Mesendoderm (in vitro differentiated cells): ENCODE measurements around the gene ADH1C.

Experiments
- DNase-seq: peaks from one replicate; pipeline ENCODE4 v3.0.0; 2013
- H2AK5ac ChIP-seq: 2 replicates; pipeline ENCODE4 v1.6.1; 2013; ENCODE audit warnings: low read length, inconsistent platforms
- H2BK120ac ChIP-seq: 2 replicates; pipeline ENCODE4 v1.6.1; 2013; ENCODE audit warnings: low read depth, mild to moderate bottlenecking, low read length, moderate library complexity, mixed read lengths
- H2BK15ac ChIP-seq: replicated peaks from 2 replicates; pipeline ENCODE4 v1.6.1; 2013; ENCODE audit warnings: low read depth, mild to moderate bottlenecking, moderate library complexity
- H2BK5ac ChIP-seq: 2 replicates; pipeline ENCODE4 v1.6.1; 2013; ENCODE audit warnings: low read length, inconsistent platforms
- H3K18ac ChIP-seq: 2 replicates; pipeline ENCODE4 v1.6.1; 2013; ENCODE audit warnings: mild to moderate bottlenecking, low read length, mixed read lengths
- H3K23ac ChIP-seq: one replicate; pipeline ENCODE4 v1.6.1; 2013; ENCODE audit warnings: low read length
- H3K27ac ChIP-seq: 2 replicates; pipeline ENCODE4 v1.5.1; 2013; ENCODE audit warnings: low read depth, mild to moderate bottlenecking, inconsistent platforms, low read length, moderate library complexity
- H3K27me3 ChIP-seq: 2 replicates; pipeline ENCODE4 v1.6.1; 2013; ENCODE audit warnings: low read length, control low read depth, mild to moderate bottlenecking, inconsistent platforms; ENCODE audit not compliant: insufficient read depth, poor library complexity
- H3K36me3 ChIP-seq: 2 replicates; pipeline ENCODE4 v1.6.1; 2013; ENCODE audit warnings: low read length, inconsistent platforms; ENCODE audit not compliant: control insufficient read depth, insufficient read depth
- H3K4ac ChIP-seq: one replicate; pipeline ENCODE4 v1.6.1; 2013; ENCODE audit warnings: low read depth, mild to moderate bottlenecking, low read length, moderate library complexity
- H3K4me1 ChIP-seq: 2 replicates; pipeline ENCODE4 v1.6.1; 2013; ENCODE audit warnings: low read depth, low read length, inconsistent platforms; ENCODE audit not compliant: control insufficient read depth
- H3K4me2 ChIP-seq: 2 replicates; pipeline ENCODE4 v1.6.1; 2013; ENCODE audit warnings: low read length
- H3K4me3 ChIP-seq: 2 replicates; pipeline ENCODE4 v1.5.1; 2013; ENCODE audit warnings: mild to moderate bottlenecking, low read length
- H3K56ac ChIP-seq: one replicate; pipeline ENCODE4 v1.6.1; 2013; ENCODE audit warnings: low read length
- H3K79me1 ChIP-seq: 2 replicates; pipeline ENCODE4 v1.6.1; 2013; ENCODE audit warnings: low read length, inconsistent platforms
- H3K79me2 ChIP-seq: 2 replicates; pipeline ENCODE4 v1.6.1; 2013; ENCODE audit warnings: mild to moderate bottlenecking, low read length; ENCODE audit not compliant: control insufficient read depth, insufficient read depth
- H3K9ac ChIP-seq: 2 replicates; pipeline ENCODE4 v1.6.1; 2013; ENCODE audit warnings: low read length, inconsistent platforms
- H4K5ac ChIP-seq: one replicate; pipeline ENCODE4 v1.6.1; 2013; ENCODE audit warnings: low read length
- H4K8ac ChIP-seq: one replicate; pipeline ENCODE4 v1.6.1; 2013; ENCODE audit warnings: low read depth, mild to moderate bottlenecking, control low read depth, low read length, moderate library complexity
- WGBS: extraction: QIAGEN DNeasy Blood & Tissue Kit; methylation state at CpG from one replicate; pipeline ENCODE4 v1.1.7; 2013; ENCODE audit warnings: low lambda C conversion rate, missing lambda C conversion rate; ENCODE audit not compliant: insufficient coverage; ENCODE audit errors: extremely low coverage; 5-methylcytosine and 5-hydroxymethylcytosine counted together

ADH1C gene

GRCh38 chr4:99336553-99336952, 16.0 kb downstream of the ADH1C start:
- no peaks in the 10 kb centered on the region for H3K36me3 ChIP-seq
- H3K4me3 ChIP-seq, result no peak overlapping the region
- no CpG with 5 or more reads among the region's 4 CpGs for WGBS
- no peak overlapping the region for H3K4me2 ChIP-seq
- H4K5ac ChIP-seq, result no peak overlapping the region
- no peak overlapping the region for H2BK15ac ChIP-seq
- no peak overlapping the region for H3K9ac ChIP-seq
- peaks cover 2% of the 10 kb centered on the region for H3K27me3 ChIP-seq
- H2BK120ac ChIP-seq, result no peak overlapping the region
- H3K79me2 ChIP-seq, result no peaks in the 10 kb centered on the region
- no peak overlapping the region for H2BK5ac ChIP-seq
- H2AK5ac ChIP-seq, result no peak overlapping the region
- DNase-seq, result no peak
- H3K79me1 ChIP-seq, result no peaks in the 10 kb centered on the region
- H3K4me1 ChIP-seq, result no peaks in the 10 kb centered on the region
- H3K56ac ChIP-seq, result no peak overlapping the region
- no peak overlapping the region for H4K8ac ChIP-seq
- H3K4ac ChIP-seq, result no peak overlapping the region
- no peak overlapping the region for H3K18ac ChIP-seq
- no peak overlapping the region for H3K23ac ChIP-seq
- no peak overlapping the region for H3K27ac ChIP-seq

- H3K23ac ChIP-seq, result no peak overlapping the region
- no peak overlapping the region for H3K9ac ChIP-seq
- no peaks in the 10 kb centered on the region for H3K4me1 ChIP-seq
- H3K4me3 ChIP-seq, result no peak overlapping the region
- no peaks in the 10 kb centered on the region for H3K79me2 ChIP-seq
- H4K8ac ChIP-seq, result no peak overlapping the region
- H3K27ac ChIP-seq, result no peak overlapping the region
- H3K18ac ChIP-seq, result no peak overlapping the region
- H3K27me3 ChIP-seq, result peaks cover 2% of the 10 kb centered on the region
- H3K56ac ChIP-seq, result no peak overlapping the region
- WGBS, result no CpG with 5 or more reads among the region's 1 CpG
- H2AK5ac ChIP-seq, result no peak overlapping the region
- DNase-seq, result no peak
- H2BK15ac ChIP-seq, result no peak overlapping the region
- H3K79me1 ChIP-seq, result no peaks in the 10 kb centered on the region
- H3K36me3 ChIP-seq, result no peaks in the 10 kb centered on the region
- H3K4ac ChIP-seq, result no peak overlapping the region
- H2BK120ac ChIP-seq, result no peak overlapping the region
- H2BK5ac ChIP-seq, result no peak overlapping the region
- no peak overlapping the region for H3K4me2 ChIP-seq
- no peak overlapping the region for H4K5ac ChIP-seq
Measured at GRCh38 chr4:99334880-99335279, 17.7 kb downstream of the ADH1C start.

- WGBS, result no CpG with 5 or more reads among the region's 3 CpGs
- H3K4ac ChIP-seq, result no peak overlapping the region
Measured at GRCh38 chr4:99330648-99331047, 21.9 kb downstream of the ADH1C start.

GRCh38 chr4:99329876-99330275, 22.7 kb downstream of the ADH1C start:
- Histone ChIP-seq H3K79me1 (no peaks in the 10 kb centered on the region), H3K9ac (no peak overlapping the region), H2BK15ac (no peak overlapping the region), H3K23ac (no peak overlapping the region), H2BK5ac (no peak overlapping the region), H3K79me2 (no peaks in the 10 kb centered on the region), H3K56ac (no peak overlapping the region), H3K27ac (no peak overlapping the region), H2BK120ac (no peak overlapping the region), H3K4me1 (no peaks in the 10 kb centered on the region), H3K4me2 (no peak overlapping the region), H4K5ac (no peak overlapping the region), H4K8ac (no peak overlapping the region), H3K18ac (no peak overlapping the region), H3K4ac (no peak overlapping the region), H3K27me3 (no peaks in the 10 kb centered on the region), H2AK5ac (no peak overlapping the region), H3K36me3 (no peaks in the 10 kb centered on the region), H3K4me3 (no peak overlapping the region)
- no peak for DNase-seq
- WGBS, result no CpG with 5 or more reads among the region's 2 CpGs

More at GRCh38 chr4:99330648-99331047, 21.9 kb downstream of the ADH1C start:
- H3K36me3 ChIP-seq, result no peaks in the 10 kb centered on the region
- no peak overlapping the region for H3K9ac ChIP-seq
- H3K79me1 ChIP-seq, result no peaks in the 10 kb centered on the region
- H3K18ac ChIP-seq, result no peak overlapping the region
- H3K4me2 ChIP-seq, result no peak overlapping the region
- DNase-seq, result no peak
- no peak overlapping the region for H2AK5ac ChIP-seq
- H4K8ac ChIP-seq, result no peak overlapping the region
- no peak overlapping the region for H3K56ac ChIP-seq
- H3K23ac ChIP-seq, result no peak overlapping the region
- H3K27me3 ChIP-seq, result no peaks in the 10 kb centered on the region
- H3K4me1 ChIP-seq, result no peaks in the 10 kb centered on the region
- no peaks in the 10 kb centered on the region for H3K79me2 ChIP-seq
- no peak overlapping the region for H2BK5ac ChIP-seq
- H3K4me3 ChIP-seq, result no peak overlapping the region
- no peak overlapping the region for H4K5ac ChIP-seq
- no peak overlapping the region for H2BK120ac ChIP-seq
- no peak overlapping the region for H2BK15ac ChIP-seq
- H3K27ac ChIP-seq, result no peak overlapping the region

GRCh38 chr4:99324979-99325378, 27.6 kb downstream of the ADH1C start:
- Histone ChIP-seq H3K4me2 (no peak overlapping the region), H3K79me2 (no peaks in the 10 kb centered on the region), H3K4me1 (no peaks in the 10 kb centered on the region), H3K23ac (no peak overlapping the region), H2AK5ac (no peak overlapping the region), H3K79me1 (no peaks in the 10 kb centered on the region), H2BK120ac (no peak overlapping the region), H4K5ac (no peak overlapping the region), H3K27ac (no peak overlapping the region), H3K4ac (no peak overlapping the region), H4K8ac (no peak overlapping the region), H3K4me3 (no peak overlapping the region), H3K18ac (no peak overlapping the region), H3K56ac (no peak overlapping the region), H3K27me3 (no peaks in the 10 kb centered on the region), H3K36me3 (no peaks in the 10 kb centered on the region), H2BK15ac (no peak overlapping the region), H2BK5ac (no peak overlapping the region), H3K9ac (no peak overlapping the region)
- WGBS, result no CpG with 5 or more reads among the region's 3 CpGs
- no peak for DNase-seq

- Histone ChIP-seq H2AK5ac (no peak overlapping the region), H3K27ac (no peak overlapping the region), H3K4ac (no peak overlapping the region)
Measured at GRCh38 chr4:99324361-99324760, 28.2 kb downstream of the ADH1C start.

More at GRCh38 chr4:99324361-99324760, 28.2 kb downstream of the ADH1C start:
- Histone ChIP-seq H3K4me2 (no peak overlapping the region), H3K9ac (no peak overlapping the region), H3K4me1 (no peaks in the 10 kb centered on the region), H3K27me3 (no peaks in the 10 kb centered on the region), H3K23ac (no peak overlapping the region), H4K5ac (no peak overlapping the region), H3K79me2 (no peaks in the 10 kb centered on the region), H4K8ac (no peak overlapping the region), H2BK120ac (no peak overlapping the region), H2BK15ac (no peak overlapping the region), H3K4me3 (no peak overlapping the region), H3K18ac (no peak overlapping the region), H2BK5ac (no peak overlapping the region), H3K79me1 (no peaks in the 10 kb centered on the region), H3K56ac (no peak overlapping the region), H3K36me3 (no peaks in the 10 kb centered on the region)
- no CpG with 5 or more reads among the region's 1 CpG for WGBS
- no peak for DNase-seq
